Activated CD4-positive, alpha-beta memory T cell treated with anti-CD3 and anti-CD28 coated beads for 36 hours (primary cell): ENCODE measurements around the gene RNF17. TPM values are rescaled to one million over a fixed set of nuclear protein-coding genes. Genes with fewer than 3 reads are reported as not detected.

Experiments used
- CTCF ChIA-PET: fragments of 350-600 bp; sonication (Branson Sonifier 250); formaldehyde crosslinking; loops from one replicate; lab custom pipeline; 2021; ENCODE audit warnings: antibody characterized with exemption, inconsistent platforms; lab: Charles Lee
- POLR2A ChIA-PET: fragments of 350-600 bp; sonication (Branson Sonifier 250); formaldehyde crosslinking; loops from one replicate; lab custom pipeline; 2021; ENCODE audit warnings: antibody characterized with exemption; lab: Charles Lee
- DNase-seq: peaks from one replicate; pipeline ENCODE4 v3.0.0-alpha.2; 2020
- H3K27ac Mint-ChIP-seq: one replicate; pipeline ENCODE4 v1.8.0; 2021; ENCODE audit warnings: mixed read lengths
- H3K27me3 Mint-ChIP-seq: one replicate; pipeline ENCODE4 v1.8.0; 2021; ENCODE audit warnings: mixed read lengths
- H3K36me3 Mint-ChIP-seq: one replicate; pipeline ENCODE4 v1.8.0; 2021; ENCODE audit warnings: mixed read lengths
- H3K4me1 Mint-ChIP-seq: one replicate; pipeline ENCODE4 v1.8.0; 2021; ENCODE audit warnings: low read depth, mixed read lengths
- H3K4me3 Mint-ChIP-seq: one replicate; pipeline ENCODE4 v1.8.0; 2021; ENCODE audit warnings: mild to moderate bottlenecking, mixed read lengths
- H3K9me3 Mint-ChIP-seq: one replicate; pipeline ENCODE4 v1.8.0; 2021; ENCODE audit warnings: mixed read lengths
- intact Hi-C: fragments of 100-400 bp; cut with micrococcal nuclease; formaldehyde crosslinking; loops from one replicate; pipeline ENCODE4 v1.15.1; 2023
- total RNA-seq, 2 experiments: library from RNA; stranded (reverse); gene quantifications; one replicate each; pipeline ENCODE4 v1.2.3, GENCODE V29; 2021

The RNF17 gene
- total RNA-seq, 2 experiments from 2014 or later = not detected

GRCh38 chr13:24892829-24893228, 128.9 kb downstream of the RNF17 start:
- no peak overlapping the region for H3K27ac Mint-ChIP-seq
- POLR2A ChIA-PET = no interaction called here
- no peaks in the 10 kb centered on the region for H3K4me1 Mint-ChIP-seq
- H3K27me3 Mint-ChIP-seq = no peaks in the 10 kb centered on the region
- CTCF ChIA-PET = no interaction called here
- no peak overlapping the region for H3K4me3 Mint-ChIP-seq
- no peak for DNase-seq
- H3K9me3 Mint-ChIP-seq = no peaks in the 10 kb centered on the region
- H3K36me3 Mint-ChIP-seq = peaks cover 18% of the 10 kb centered on the region
- intact Hi-C loops = no loop called here

- ChIA-PET POLR2A (no interaction called here), CTCF (no interaction called here)
- Mint-ChIP-seq H3K36me3 (peaks cover 19% of the 10 kb centered on the region), H3K27ac (no peak overlapping the region), H3K4me3 (no peak overlapping the region), H3K9me3 (no peaks in the 10 kb centered on the region), H3K27me3 (no peaks in the 10 kb centered on the region), H3K4me1 (no peaks in the 10 kb centered on the region)
- intact Hi-C loops = no loop called here
- no peak for DNase-seq
Measured at GRCh38 chr13:24893863-24894262, 129.9 kb downstream of the RNF17 start.

GRCh38 chr13:24894277-24894971, 130.5 kb downstream of the RNF17 start:
- Mint-ChIP-seq H3K4me3 (no peak overlapping the region), H3K27ac (no peak overlapping the region), H3K27me3 (no peaks in the 10 kb centered on the region), H3K9me3 (no peaks in the 10 kb centered on the region), H3K4me1 (no peaks in the 10 kb centered on the region), H3K36me3 (peaks cover 19% of the 10 kb centered on the region)
- ChIA-PET CTCF (no interaction called here), POLR2A (no interaction called here)
- intact Hi-C loops = no loop called here
- DNase-seq = no peak

- H3K4me1 Mint-ChIP-seq = no peaks in the 10 kb centered on the region
- POLR2A ChIA-PET = no interaction called here
- no peak for DNase-seq
- H3K27ac Mint-ChIP-seq = no peak overlapping the region
- H3K27me3 Mint-ChIP-seq = no peaks in the 10 kb centered on the region
- H3K4me3 Mint-ChIP-seq = no peak overlapping the region
- intact Hi-C loops = no loop called here
- no peaks in the 10 kb centered on the region for H3K9me3 Mint-ChIP-seq
- CTCF ChIA-PET = no interaction called here
- peaks cover 19% of the 10 kb centered on the region for H3K36me3 Mint-ChIP-seq
Measured at GRCh38 chr13:24894972-24895300, 131.0 kb downstream of the RNF17 start.

GRCh38 chr13:24896061-24896460, 132.1 kb downstream of the RNF17 start:
- H3K27me3 Mint-ChIP-seq = no peaks in the 10 kb centered on the region
- H3K36me3 Mint-ChIP-seq = peaks cover 17% of the 10 kb centered on the region
- H3K9me3 Mint-ChIP-seq = no peaks in the 10 kb centered on the region
- no peak overlapping the region for H3K27ac Mint-ChIP-seq
- no peak for DNase-seq
- ChIA-PET CTCF (no interaction called here), POLR2A (no interaction called here)
- no peak overlapping the region for H3K4me3 Mint-ChIP-seq
- H3K4me1 Mint-ChIP-seq = no peaks in the 10 kb centered on the region
- intact Hi-C loops = no loop called here

- peaks cover 20% of the 10 kb centered on the region for H3K36me3 Mint-ChIP-seq
- H3K27me3 Mint-ChIP-seq = no peaks in the 10 kb centered on the region
- H3K4me3 Mint-ChIP-seq = no peak overlapping the region
- intact Hi-C loops = no loop called here
- ChIA-PET CTCF (interaction anchor here (1.0 kb wide), 1 partner anchor 98 kb away, joined by 3 read pairs; no protein-coding TSS in a partner anchor), POLR2A (no interaction called here)
- no peaks in the 10 kb centered on the region for H3K9me3 Mint-ChIP-seq
- H3K27ac Mint-ChIP-seq = no peak overlapping the region
- H3K4me1 Mint-ChIP-seq = no peaks in the 10 kb centered on the region
- DNase-seq = no peak
Measured at GRCh38 chr13:24897293-24897692, 133.3 kb downstream of the RNF17 start.

- H3K9me3 Mint-ChIP-seq = no peaks in the 10 kb centered on the region
- POLR2A ChIA-PET = no interaction called here
- no peak overlapping the region for H3K4me3 Mint-ChIP-seq
- intact Hi-C loops = no loop called here
- no peak overlapping the region for H3K27ac Mint-ChIP-seq
- DNase-seq = no peak
- H3K4me1 Mint-ChIP-seq = no peaks in the 10 kb centered on the region
- no peaks in the 10 kb centered on the region for H3K27me3 Mint-ChIP-seq
- peaks cover 20% of the 10 kb centered on the region for H3K36me3 Mint-ChIP-seq
- CTCF ChIA-PET = no interaction called here
Measured at GRCh38 chr13:24899601-24900000, 135.6 kb downstream of the RNF17 start.

- no peaks in the 10 kb centered on the region for H3K9me3 Mint-ChIP-seq
- no peak overlapping the region for H3K27ac Mint-ChIP-seq
- no peaks in the 10 kb centered on the region for H3K27me3 Mint-ChIP-seq
Measured at GRCh38 chr13:24900507-24900906, 136.5 kb downstream of the RNF17 start.

GRCh38 chr13:24905242-24905641, 141.3 kb downstream of the RNF17 start:
- CTCF ChIA-PET = interaction anchor here (1.0 kb wide), 1 partner anchor 64 kb away, joined by 3 read pairs; no protein-coding TSS in a partner anchor
- Mint-ChIP-seq H3K4me3 (no peak overlapping the region), H3K27me3 (no peaks in the 10 kb centered on the region), H3K36me3 (peaks cover 33% of the 10 kb centered on the region), H3K9me3 (no peaks in the 10 kb centered on the region), H3K4me1 (no peaks in the 10 kb centered on the region), H3K27ac (no peak overlapping the region)
- no peak for DNase-seq
- POLR2A ChIA-PET = no interaction called here
- intact Hi-C loops = no loop called here

More at GRCh38 chr13:24900507-24900906, 136.5 kb downstream of the RNF17 start:
- CTCF ChIA-PET = no interaction called here
- Mint-ChIP-seq H3K4me1 (no peaks in the 10 kb centered on the region), H3K4me3 (no peak overlapping the region), H3K36me3 (peaks cover 24% of the 10 kb centered on the region)
- POLR2A ChIA-PET = no interaction called here
- no peak for DNase-seq
- intact Hi-C loops = no loop called here

- Mint-ChIP-seq H3K36me3 (peaks cover 40% of the 10 kb centered on the region), H3K9me3 (no peaks in the 10 kb centered on the region), H3K4me1 (peaks cover 2% of the 10 kb centered on the region), H3K27me3 (no peaks in the 10 kb centered on the region), H3K4me3 (no peak overlapping the region), H3K27ac (no peak overlapping the region)
- CTCF ChIA-PET = no interaction called here
- intact Hi-C loops = no loop called here
- DNase-seq = no peak
- POLR2A ChIA-PET = no interaction called here
Measured at GRCh38 chr13:24906268-24906667, 142.3 kb downstream of the RNF17 start.

- intact Hi-C loops = no loop called here
- no peak for DNase-seq
- no peaks in the 10 kb centered on the region for H3K9me3 Mint-ChIP-seq
- peaks cover 28% of the 10 kb centered on the region for H3K36me3 Mint-ChIP-seq
- H3K4me1 Mint-ChIP-seq = peaks cover 6% of the 10 kb centered on the region
- POLR2A ChIA-PET = no interaction called here
- no peak overlapping the region for H3K27ac Mint-ChIP-seq
- no peak overlapping the region for H3K4me3 Mint-ChIP-seq
- H3K27me3 Mint-ChIP-seq = no peaks in the 10 kb centered on the region
- CTCF ChIA-PET = no interaction called here
Measured at GRCh38 chr13:24910502-24911132, 146.6 kb downstream of the RNF17 start.

- no peaks in the 10 kb centered on the region for H3K9me3 Mint-ChIP-seq
- peaks cover 21% of the 10 kb centered on the region for H3K36me3 Mint-ChIP-seq
- H3K4me1 Mint-ChIP-seq = peaks cover 6% of the 10 kb centered on the region
- DNase-seq = peak; percentile 29
- no peak overlapping the region for H3K27ac Mint-ChIP-seq
- POLR2A ChIA-PET = interaction anchor here (0.6 kb wide), 1 partner anchor 156 kb away, joined by 4 read pairs; no protein-coding TSS in a partner anchor
- H3K27me3 Mint-ChIP-seq = no peaks in the 10 kb centered on the region
- intact Hi-C loops = no loop called here
- CTCF ChIA-PET = interaction anchor here (0.7 kb wide), 1 partner anchor 57 kb away, joined by 3 read pairs; no protein-coding TSS in a partner anchor
- H3K4me3 Mint-ChIP-seq = no peak overlapping the region
Measured at GRCh38 chr13:24911133-24911908, 147.4 kb downstream of the RNF17 start.
